Ecto neural progenitor cell (in vitro differentiated cells): ENCODE results near the gene ATP2A2.
"Not testable (repeated sequence)": the region's sequence is repeated elsewhere in the genome, so short reads cannot be mapped to it uniquely, and the experiment has no call there.

Experiments
- DNase-seq: peaks from one replicate; pipeline ENCODE4 v3.0.0-alpha.2; 2018; ENCODE audit warnings: low spot score

ATP2A2 gene

DNA sequence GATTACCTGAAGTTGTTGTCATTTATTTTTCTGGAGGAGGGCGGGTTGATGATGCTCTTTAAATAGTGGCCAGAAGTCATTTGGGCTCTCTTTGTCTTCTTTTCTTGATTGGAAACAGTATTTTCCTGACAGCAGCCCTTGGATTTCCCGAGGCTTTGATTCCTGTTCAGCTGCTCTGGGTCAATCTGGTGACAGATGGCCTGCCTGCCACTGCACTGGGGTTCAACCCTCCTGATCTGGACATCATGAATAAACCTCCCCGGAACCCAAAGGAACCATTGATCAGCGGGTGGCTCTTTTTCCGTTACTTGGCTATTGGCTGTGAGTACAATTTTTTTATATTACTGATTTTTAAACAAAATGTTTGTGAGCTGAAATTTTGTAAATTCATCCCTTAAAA is 62.1 kb downstream of the ATP2A2 start:
- no peak for DNase-seq

DNA sequence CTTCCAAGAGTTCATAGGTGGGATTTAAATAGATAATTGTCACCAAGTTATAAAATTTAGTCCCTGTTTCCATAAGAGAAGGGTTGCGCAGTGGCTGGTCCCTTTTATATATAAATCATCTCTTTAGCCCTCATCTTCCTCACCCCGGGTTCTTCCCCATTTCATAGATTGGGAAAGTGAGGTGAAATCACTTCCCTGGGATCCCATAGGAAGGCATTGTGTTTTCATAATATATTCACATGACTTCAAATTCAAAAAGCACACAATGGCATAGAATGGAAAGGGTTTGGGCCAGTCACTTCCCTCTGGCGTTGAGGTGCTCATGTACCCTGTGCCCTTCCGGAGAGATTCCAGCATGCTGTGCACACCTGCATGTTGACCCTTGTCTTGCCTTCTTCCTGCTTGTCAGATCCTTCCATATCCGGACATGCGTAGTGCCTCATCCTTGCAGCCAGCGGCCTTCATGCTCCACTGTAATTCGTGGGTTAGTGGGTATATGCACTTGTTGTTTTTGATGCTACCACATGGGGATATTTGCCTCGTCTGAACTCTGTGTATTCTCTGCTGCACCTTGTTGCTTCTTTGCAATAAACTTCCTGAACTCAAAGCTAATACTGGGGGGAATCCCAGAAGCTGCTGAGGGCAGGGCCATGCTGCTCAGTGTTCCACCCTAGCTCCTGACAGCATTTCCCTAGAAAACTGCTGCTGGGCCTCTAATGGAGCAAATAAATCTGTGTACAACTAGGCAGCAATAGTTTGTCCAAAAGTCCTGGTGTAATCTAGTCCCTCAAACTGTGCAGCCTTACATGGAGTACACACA is 62.9 kb downstream of the ATP2A2 start:
- no peak for DNase-seq

DNA sequence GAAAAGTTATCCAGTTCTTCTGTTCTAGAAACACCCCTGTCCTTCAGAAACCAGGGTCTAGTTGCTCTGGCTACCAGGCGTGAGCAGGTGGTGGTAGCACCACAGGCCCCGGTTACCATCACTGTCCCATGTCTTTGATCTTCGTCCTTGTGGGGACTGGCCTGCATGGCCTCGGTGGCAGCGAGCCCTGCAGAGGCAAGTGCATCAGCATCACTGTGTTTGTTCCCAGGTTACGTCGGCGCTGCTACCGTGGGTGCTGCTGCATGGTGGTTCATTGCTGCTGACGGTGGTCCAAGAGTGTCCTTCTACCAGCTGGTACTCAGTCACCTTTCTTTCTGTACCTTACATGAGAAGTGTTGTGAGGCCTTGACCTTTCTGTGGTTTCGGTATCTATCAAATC is 63.6 kb downstream of the ATP2A2 start:
- no peak for DNase-seq

DNA sequence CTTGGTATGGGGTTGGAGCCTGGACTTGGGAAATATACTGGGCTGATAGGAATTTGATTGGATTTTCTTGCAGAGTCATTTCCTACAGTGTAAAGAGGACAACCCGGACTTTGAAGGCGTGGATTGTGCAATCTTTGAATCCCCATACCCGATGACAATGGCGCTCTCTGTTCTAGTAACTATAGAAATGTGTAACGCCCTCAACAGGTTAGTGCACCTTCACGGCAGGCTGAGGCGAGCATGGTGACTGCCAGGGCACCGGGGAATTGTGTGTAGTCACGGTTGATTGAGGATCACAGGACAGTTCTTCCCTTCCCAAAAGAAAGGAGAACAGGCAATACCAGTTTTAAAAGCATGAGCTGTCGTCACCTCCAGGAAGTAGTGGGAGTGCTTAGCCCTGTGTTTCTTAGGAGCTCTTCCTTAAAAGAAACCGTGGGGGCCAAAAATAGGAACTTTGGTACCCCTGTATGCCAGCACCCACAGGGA is 64.2 kb downstream of the ATP2A2 start:
- DNase-seq, result no peak

DNA sequence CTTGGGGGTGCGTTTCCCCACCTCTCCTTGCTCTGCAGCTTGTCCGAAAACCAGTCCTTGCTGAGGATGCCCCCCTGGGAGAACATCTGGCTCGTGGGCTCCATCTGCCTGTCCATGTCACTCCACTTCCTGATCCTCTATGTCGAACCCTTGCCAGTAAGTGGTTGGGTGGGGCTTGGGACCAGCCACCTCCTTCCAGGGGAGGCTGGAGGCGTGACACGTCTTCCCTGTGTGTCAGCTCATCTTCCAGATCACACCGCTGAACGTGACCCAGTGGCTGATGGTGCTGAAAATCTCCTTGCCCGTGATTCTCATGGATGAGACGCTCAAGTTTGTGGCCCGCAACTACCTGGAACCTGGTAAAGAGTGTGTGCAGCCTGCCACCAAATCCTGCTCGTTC is 64.9 kb downstream of the ATP2A2 start:
- no peak for DNase-seq

DNA sequence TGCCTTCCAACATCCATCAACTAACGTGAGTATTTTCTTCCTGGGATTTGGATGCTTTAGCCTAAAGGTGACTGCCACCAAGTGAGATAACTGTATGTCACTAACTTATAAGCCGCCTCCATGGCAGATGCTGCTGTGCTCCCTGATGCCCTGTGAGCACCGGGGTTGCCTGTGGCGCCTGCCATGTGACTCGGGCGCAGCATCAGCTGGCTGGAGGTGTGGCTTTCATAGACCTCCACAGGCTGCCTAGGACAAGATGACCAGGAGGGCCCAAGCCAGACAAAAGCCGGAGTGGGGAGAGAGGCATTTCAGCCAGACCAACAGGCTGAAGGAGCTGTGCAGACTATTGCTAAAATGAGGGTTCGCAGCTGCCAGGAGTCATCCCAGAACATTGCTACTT is 66.7 kb downstream of the ATP2A2 start:
- DNase-seq, result no peak

DNA sequence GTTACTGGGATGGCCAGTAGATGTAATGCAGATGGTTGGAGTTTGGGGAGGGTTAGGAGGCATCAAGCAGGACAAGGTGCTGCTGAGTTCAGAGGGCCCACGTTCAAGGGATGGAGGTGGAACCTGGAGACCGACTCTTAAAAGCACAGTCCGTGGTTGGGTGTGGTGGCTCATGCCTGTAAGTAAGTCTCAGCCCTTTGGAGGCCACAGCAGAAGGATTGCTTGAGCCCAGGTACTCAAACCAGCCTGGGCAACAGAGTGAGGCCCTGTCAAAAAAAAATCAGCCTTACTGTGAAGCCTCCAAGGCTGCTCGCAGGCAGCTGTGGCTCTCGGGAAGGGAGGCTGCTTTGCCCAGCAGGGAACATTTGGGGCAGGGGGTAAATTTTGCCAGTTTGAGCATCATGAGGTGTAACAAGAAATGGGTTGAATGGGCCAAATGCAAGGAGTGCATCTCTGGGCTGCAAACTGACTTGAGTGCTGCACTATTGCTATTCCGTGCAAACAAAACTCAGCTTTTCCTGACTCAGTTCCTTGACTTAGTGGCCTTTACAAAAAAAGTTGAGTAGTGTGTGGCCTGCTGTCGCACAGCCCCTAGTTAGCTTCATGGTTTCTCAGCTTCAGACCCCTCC is 67.5 kb downstream of the ATP2A2 start:
- no peak for DNase-seq

DNA sequence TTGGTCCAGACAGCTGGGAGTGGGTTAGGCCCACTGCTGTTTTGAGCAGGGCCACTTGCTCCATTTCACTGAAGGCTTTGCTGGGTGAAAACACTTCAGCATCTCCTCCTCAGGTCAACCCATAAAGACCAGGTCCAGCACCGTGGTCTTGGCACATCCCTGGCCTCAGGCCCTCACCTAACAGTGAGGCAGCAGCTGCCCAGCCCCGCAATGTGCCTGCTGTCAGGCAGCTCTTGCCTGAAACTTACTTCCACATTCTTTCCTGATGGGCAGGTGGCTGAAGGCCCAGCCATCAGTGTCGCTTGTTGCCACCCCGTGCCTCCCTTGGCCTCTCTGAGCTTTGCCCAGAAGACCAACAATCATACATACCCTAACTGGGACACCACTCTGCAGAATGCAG is 68.0 kb downstream of the ATP2A2 start:
- DNase-seq, result no peak

DNA sequence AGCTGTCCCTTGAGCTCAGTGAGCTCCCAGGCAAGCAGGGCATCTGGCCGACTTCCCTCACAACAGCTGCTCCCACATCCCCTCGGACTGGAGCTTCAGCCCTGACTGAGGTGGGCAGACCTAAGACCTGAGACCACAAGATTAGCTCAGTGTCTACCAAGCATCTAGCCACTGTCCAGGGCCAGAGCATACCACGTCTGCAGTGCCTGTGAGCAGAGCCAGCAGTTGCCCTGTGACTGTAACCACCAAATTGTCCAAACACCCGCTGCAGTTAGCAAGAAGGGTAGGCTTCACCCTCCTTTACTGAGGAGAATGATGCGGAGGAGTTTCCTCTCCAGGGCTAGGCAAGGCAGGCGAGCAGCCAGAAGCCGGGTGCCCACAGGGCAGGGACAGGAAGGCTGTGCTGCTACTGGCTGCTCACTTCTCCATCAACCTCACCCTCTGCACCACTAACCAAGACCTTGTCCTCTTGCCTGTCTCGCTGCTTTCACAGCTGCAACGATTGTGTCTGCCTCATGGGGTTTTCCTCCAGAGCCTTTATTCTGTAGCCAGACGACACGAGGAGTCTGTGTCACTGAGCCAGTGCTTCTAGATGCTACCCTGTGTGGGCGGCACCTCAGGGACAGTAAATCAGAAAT is 68.6 kb downstream of the ATP2A2 start:
- no peak for DNase-seq

DNA sequence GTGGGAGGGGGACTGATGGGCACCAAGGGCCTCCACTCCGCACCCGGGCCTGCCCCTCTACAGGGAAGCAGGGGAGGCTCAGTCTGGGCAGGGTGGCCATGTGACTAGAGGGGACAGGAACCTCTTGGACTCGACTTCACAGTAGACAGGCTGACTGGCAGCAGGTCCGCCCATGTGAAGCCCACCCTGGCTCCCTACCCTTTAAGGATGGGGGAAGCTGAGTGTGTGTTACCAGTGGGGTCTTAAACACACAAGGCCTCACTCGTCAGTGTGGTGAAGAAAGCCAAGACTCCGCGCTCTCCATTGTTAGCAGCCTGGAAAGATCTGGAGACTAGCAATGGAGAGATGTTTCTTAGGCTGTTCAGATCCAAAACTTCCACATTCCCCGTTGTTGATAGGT is 70.1 kb downstream of the ATP2A2 start:
- no peak for DNase-seq

DNA sequence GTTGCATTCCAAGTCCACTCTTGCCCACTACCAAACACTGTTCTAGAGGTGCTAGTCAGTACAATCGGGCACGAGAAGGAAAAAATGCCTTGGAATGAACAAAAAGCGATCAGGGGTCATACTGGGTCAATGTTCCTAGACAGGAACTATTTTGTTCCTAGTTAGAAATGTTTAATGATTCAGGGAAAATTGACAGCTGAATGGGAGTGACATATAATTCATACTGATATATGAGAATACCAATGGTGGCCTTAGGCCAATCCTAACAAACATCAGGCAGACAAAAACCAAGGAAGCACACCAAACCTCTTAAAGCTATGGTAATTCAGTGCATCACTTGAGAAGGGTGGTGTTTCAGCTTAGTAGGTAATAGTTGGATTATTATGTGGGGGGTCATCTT is 71.4 kb downstream of the ATP2A2 start:
- no peak for DNase-seq

DNA sequence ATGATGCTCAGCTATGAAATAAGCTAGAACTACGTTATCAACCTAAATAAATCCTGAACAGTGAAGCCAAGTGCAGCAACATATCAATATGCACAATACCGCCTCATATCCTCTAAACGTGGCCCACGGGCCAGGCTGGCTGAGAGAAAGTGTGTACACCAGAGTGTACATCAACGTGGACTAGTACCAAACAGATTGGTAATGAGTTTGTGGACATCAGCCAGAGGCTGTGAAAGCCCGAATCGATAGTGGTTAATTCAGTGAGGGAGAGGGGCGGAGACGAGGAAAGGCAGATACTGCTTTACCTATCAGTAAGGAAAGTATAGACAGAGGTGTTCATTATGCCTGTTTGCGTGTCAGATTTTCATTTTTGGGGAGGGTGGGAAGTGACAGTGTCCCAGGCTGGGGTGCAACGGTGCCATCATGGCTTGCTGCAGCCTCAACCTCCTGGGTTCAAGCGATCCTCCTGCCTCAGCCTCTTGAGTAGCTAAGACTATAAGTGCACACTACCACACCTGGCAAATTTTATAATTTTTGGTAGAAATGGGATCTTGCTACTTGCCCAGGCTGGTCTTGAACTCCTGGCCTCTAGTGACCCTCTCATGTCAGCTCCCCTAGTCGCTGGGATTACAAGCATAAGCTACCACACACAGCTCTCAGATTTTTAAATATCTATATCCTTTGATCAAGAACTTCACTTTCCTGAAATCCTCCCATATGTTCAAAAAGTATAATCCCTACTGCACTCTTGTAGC is 72.3 kb downstream of the ATP2A2 start:
- DNase-seq, result no peak

DNA sequence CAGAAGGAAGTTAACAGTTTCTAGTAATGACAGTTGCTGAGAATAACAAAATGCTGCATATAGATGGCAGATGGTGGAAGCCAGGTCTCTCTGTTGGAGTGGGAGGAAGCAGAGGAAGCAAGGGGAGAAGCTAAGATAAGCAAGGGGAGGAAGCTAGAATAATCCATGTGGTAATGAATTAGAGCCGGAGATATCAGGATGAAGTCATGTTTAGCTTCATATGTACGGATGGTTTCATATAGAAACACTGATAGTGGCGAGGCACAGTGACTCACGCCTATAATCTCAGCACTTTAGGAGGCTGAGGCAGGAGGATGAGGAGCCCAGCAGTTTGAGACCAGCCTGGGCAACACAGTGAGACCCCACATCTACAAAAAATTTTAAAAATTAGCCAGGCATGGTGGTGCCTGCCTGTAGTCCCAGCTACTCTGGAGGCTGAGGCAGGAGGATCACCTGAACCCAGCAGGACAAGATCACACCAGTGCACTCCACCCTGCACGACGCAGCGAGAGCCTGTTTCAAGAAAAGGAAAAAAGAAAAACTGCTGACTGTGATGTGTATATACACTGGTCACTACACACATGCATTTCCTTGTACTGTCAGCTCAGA is 73.2 kb downstream of the ATP2A2 start:
- no peak for DNase-seq

DNA sequence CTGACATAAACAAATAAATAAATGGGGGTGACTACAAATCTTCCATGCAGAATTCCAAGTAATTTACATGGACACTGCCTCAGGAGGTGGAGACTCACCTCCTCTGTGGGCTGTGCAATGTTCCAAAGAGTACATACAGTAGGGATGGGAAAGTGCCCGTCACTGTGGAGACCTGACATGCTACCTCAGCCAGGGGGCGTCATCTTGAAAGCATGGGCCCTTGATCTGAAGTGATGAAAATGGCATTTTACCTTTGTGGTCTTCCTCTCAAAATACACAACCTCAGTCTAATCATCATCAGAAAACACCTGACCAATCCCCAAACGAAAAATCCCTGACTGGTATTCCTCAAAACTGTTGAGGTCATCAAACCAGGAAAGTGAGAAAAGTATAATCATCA is 74.0 kb downstream of the ATP2A2 start:
- DNase-seq, result no peak

DNA sequence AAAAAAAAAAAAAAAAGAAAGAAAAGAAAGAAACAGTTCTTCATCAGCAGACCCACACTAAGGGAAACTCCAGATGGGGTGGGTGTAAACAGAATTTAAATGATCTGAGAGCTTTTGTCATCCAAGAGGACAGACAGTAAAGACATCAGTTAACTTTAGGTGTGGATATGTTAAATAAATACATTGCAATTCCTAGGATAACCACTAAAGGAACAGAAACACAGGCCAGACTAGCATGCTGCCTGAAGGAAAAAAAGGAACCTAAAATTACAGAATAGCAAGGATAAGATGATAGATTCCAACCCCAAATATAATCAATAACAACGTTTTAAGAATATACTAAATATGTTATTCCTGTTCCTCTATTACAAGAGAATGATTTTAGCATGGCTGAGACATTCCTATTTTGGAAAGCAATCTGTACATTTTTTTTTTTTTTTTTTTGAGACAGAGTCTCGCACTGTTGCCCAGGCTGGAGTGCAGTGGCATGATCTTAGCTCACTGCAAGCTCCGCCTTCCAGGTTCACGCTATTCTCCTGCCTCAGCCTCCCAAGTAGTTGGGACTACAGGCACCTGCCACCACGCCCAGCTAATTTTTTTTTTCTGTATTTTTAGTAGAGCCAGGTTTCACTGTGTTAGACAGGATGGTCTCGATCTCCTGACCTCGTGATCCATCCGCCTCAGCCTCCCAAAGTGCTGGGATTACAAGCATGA is 77.5 kb downstream of the ATP2A2 start:
- not testable (repeated sequence) for DNase-seq

DNA sequence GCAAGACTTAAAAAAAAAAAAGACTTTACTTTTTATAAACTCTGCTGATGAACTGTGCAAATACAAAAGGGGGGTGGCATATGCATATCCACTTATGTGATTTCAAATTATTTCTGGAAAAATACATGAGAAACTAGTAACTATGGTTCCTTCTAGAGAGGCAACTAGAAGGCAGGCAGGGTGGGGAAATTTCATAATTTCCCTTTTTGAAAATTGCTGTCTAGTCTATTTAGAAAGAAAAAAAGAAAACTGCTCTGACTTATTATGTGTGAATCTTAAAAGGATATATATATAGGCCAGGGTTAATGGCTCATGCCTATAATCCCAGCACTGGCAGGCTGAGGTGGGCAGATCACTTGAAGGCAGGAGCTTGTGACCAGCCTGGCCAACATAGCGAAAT is 80.2 kb downstream of the ATP2A2 start:
- no peak for DNase-seq

DNA sequence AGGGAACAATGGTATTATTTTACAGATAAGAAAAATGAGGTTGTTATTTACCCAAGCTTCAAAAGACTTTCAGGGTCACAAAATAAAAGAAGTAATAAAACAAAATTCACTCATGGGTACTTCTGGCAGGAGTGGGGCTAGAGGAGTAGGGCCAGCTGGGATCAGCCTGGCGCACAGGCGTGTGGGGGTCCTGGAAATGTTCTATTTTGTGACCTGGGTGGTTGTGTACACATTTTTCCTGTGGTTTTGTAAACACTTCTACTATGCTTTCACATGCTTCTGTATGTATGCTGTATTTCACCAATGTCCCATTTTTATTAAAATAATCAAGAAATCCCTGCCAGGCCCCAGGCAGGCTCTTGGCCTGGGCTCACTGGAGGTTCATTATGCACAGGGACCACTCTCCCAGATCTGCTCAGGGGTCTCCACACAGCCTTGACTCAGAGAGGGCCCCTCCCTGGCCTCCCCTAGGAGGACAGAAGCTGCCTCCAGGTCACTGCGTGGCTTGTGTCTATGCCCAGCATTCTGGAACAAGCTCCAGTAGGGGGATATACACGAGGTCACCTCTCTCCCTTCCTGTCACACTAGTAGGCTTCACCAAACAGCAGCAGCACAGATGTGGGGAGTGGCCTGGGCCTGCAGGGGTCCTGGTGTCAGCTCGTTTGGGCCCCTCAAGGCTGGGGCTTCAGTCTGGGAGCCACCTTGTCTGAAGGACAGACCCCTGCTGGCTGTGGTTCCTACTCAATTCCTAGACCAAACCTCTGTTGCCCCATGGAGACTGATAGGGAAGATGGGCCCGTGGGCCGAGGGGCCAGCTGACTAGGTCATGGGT is 84.7 kb downstream of the ATP2A2 start:
- DNase-seq, result no peak

DNA sequence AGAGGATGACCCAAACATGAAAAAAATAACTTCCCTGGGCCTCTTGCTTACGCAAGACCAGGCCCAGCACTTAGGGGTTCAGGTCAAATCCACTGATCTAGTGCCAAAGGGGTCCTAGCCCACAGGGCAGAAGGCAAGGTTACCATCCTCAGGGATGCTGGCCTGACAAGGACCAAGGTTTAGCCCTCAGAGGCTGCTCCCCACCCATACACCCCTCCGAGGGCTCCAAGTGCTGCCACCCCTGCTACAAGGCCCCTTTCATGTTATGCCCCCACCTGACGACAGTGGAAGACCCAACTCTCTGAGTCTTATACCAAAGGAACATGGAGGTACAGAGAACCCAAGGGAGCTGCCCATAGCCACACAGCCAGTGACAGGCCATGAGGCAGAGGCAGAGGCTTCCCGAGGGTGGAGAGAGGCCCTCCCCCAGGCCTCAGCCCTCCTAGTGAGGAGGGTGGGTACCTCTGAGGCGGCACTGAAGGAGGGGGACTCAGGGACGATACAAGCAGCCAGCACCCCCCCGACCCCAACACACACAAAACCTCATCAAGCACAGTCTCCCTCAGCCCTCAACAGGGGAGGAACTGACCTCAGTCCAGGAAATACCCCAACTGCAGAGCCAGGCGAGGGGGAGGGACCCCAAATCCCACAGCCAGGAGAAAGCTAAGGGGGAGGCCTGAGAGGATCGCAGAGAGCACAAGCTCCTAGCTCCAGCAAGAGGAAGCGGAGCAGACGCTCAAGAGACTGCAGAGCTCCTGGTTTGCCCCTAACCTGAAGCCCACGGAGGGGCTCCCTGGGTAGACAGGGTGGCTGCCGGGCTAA is 85.5 kb downstream of the ATP2A2 start:
- no peak for DNase-seq

DNA sequence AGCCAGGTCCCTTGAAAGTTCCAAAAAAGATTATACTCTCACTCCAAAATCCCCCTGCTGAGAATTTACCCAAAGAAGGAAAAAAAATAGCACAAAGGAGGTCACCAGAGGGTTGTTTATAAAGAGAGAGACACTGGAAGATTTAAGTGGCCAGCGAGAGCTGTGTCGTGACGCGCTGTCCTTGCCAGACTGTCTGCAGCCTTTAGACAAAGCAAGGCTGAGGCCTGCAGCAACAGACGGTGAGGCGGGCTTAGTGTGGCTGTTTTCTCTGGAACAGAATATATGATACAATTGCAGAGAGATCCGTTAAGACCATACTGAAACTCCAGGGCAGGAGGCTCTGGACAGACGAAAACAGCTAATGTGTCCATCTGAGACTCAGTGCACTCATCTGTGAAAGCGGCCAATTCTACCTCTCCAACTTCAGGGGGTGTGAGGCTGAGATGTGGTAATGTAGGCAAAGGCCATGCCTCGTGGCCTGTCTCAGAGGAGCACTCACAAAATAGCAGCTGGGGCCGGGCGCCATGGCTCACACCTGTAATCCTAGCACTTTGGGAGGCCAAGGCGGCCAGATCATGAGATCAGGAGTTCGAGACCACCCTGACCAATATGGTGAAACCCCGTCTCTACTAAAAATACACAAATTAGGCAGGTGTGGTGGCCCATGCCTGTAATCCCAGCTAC is 86.3 kb downstream of the ATP2A2 start:
- DNase-seq, result no peak
